Measurements from ENCODE around the gene RPL32. TPM values are rescaled to one million over a fixed set of nuclear protein-coding genes. Genes with fewer than 3 reads are reported as not detected.

RPL32 gene
- total and polyA plus RNA-seq, 7 donors: 920 to 3,640 (median 1,772) TPM

DNA sequence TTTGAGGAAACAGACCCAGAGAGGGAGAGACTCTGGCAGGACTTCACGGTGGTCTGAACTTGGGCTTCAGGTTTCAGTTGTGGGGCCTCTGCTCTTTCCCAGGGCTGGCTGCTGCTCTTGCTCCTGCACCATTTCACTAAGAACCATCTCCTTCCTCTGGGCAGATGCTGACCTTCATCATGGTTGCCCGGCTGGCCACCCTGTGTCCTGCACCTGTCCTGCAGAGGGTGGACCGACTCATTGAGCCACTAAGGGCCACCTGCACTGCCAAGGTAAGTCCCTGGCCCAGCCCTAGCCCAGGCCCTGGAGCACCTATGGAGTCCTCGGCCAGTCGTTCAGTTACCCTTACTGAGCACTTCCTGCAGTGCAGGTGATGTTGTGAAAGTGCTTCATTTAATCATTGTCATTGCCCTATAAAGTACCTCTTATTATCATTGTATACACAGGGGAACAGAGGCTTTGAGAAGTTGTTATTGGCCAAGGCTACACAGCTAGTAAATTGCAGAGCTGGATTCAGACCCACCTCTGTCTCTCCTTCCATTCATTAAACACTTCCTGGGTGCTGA lies 10.0 kb downstream of the RPL32 start:
- H3K4me1 ChIP-seq: no peaks in the 10 kb centered on the region
- peaks cover 32 to 100% (median 56%) of the 10 kb centered on the region in 4 donors for H3K36me3 ChIP-seq
- intact Hi-C loops (cut with DNase I): no loop called here
- H3K4me3 ChIP-seq: no peak overlapping the region
- no peaks in the 10 kb centered on the region for H3K27me3 ChIP-seq
- H3K27ac ChIP-seq: no peak overlapping the region
- DNase-seq: no peak
- H3K9me3 ChIP-seq: no peaks in the 10 kb centered on the region
- WGBS, 2 donors: 59 to 79% methylated on average over 5 of the region's 5 CpGs
- TF ChIP-seq EP300 (IDR thresholded peaks at IDR 0.05) (no peak), POLR2A (IDR thresholded peaks at IDR 0.05) (no peak), POLR2AphosphoS5 (IDR thresholded peaks at IDR 0.05) (no peak)
- TF ChIP-seq, protein P1, sequence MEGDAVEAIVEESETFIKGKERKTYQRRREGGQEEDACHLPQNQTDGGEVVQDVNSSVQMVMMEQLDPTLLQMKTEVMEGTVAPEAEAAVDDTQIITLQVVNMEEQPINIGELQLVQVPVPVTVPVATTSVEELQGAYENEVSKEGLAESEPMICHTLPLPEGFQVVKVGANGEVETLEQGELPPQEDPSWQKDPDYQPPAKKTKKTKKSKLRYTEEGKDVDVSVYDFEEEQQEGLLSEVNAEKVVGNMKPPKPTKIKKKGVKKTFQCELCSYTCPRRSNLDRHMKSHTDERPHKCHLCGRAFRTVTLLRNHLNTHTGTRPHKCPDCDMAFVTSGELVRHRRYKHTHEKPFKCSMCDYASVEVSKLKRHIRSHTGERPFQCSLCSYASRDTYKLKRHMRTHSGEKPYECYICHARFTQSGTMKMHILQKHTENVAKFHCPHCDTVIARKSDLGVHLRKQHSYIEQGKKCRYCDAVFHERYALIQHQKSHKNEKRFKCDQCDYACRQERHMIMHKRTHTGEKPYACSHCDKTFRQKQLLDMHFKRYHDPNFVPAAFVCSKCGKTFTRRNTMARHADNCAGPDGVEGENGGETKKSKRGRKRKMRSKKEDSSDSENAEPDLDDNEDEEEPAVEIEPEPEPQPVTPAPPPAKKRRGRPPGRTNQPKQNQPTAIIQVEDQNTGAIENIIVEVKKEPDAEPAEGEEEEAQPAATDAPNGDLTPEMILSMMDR (IDR thresholded peaks at IDR 0.05): no peak

DNA sequence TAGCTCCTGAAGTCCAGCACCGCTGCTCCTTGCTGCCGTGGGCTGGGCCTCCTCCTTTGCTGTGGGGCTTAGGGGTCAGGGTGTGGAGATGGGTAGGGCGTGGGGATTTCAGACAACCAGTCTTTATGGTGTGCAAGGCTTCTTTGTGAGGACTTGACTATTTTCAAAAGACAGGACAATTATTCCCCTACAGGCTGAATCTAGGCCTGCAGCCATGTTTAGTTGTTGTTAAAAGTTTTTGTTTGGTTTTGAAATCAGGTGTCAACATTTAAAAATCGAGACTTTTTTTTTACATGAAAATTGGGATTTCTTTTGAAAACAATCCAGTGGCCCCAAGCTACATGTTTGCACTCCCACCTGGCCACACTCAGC lies 10.6 kb downstream of the RPL32 start:
- no peaks in the 10 kb centered on the region for H3K4me1 ChIP-seq
- no peaks in the 10 kb centered on the region for H3K9me3 ChIP-seq
- no peak overlapping the region for H3K4me3 ChIP-seq
- H3K36me3 ChIP-seq: peaks cover 33 to 100% (median 54%) of the 10 kb centered on the region in 4 donors
- TF ChIP-seq, protein P1 (IDR thresholded peaks at IDR 0.05): peak in 2 of 4 experiments; percentile 12 to 18
- TF ChIP-seq POLR2AphosphoS5 (IDR thresholded peaks at IDR 0.05) (no peak), EP300 (IDR thresholded peaks at IDR 0.05) (no peak), POLR2A (IDR thresholded peaks at IDR 0.05) (no peak)
- H3K27me3 ChIP-seq: no peaks in the 10 kb centered on the region
- no peak for DNase-seq
- whole genome bisulfite sequencing, 2 donors: 79 to 85% methylated on average over 4 of the region's 4 CpGs
- intact Hi-C loops (cut with DNase I): no loop called here
- H3K27ac ChIP-seq: no peak overlapping the region

DNA sequence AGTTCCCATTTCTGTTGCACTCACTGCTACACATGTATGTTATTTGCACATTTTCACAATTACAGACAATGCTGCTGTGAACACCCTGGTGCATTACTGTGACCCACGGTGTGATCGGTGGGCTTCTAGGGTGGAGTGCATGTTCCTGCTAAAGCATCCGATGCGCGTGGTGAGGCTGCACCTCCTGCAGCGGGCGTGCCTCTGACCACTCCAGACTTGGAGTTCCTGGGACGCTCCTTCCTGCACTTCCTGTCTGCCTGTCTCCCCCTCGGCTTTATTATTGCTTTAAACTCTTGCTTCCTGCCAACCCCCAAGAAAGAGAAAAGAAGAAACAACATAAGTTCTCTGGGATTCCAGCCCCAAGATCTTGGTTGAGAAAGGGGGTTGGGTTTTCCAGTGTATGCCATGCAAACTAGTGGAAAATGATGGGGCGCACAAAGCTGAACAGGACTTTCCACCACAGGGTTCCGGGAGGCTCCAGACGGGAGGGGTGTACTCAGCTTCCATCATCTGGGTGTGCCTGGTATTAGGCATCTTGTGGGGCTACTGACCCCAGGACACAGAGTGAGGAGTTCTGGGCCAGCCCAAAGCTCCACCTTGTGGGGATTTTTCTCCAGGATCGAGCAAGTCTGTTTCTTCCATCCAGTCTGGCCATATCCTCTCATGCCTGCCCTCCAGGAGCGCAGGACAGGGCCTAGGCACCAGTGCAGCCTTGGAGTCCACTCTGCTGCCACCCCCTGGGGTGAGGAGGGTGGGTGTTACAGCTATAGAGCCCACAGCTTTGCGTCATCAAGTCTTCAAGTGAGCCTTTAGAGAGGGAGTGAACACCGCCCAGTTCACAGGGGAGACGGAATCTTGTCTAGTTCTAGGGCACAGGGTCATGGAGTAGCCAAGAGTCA lies 11.2 kb downstream of the RPL32 start:
- Histone ChIP-seq H3K9me3 (no peaks in the 10 kb centered on the region), H3K4me3 (no peak overlapping the region), H3K27me3 (no peaks in the 10 kb centered on the region), H3K27ac (no peak overlapping the region), H3K4me1 (no peaks in the 10 kb centered on the region), H3K36me3 (peaks cover 31 to 100% (median 53%) of the 10 kb centered on the region in 4 donors)
- intact Hi-C loops (cut with DNase I): no loop called here
- no peak for DNase-seq
- 74 to 83% methylated on average over 17 of the region's 17 CpGs for WGBS, 2 donors
- TF ChIP-seq, protein P1 (IDR thresholded peaks at IDR 0.05): no peak
- TF ChIP-seq EP300 (IDR thresholded peaks at IDR 0.05) (no peak), POLR2A (IDR thresholded peaks at IDR 0.05) (no peak), POLR2AphosphoS5 (IDR thresholded peaks at IDR 0.05) (no peak)

DNA sequence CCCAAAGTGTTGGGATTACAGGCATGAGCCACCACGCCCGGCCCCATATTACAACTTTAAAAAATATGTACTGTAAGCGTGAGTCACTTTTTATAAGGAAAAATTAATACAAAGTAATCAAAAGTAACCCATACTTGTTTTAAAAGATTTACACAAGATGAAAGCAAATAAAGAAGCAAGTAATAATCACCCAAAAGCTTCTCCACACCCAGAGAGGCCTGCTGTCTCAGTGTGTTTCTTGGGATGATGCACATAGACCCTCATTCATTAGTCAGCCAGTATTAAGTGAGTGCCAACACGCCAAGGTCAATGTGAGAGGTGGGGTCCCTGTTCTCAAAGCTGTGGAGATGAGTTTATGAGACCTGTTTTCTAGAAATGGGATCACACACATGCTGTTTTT lies 12.0 kb downstream of the RPL32 start:
- 62 to 84% methylated on average over 4 of the region's 4 CpGs for WGBS, 2 donors
- H3K36me3 ChIP-seq: peaks cover 24 to 100% (median 48%) of the 10 kb centered on the region in 4 donors
- no peak overlapping the region for H3K4me3 ChIP-seq

More for the DNA sequence above, 12.0 kb downstream of the RPL32 start:
- no peaks in the 10 kb centered on the region for H3K4me1 ChIP-seq
- H3K27me3 ChIP-seq: no peaks in the 10 kb centered on the region
- no peak overlapping the region for H3K27ac ChIP-seq
- no peak for DNase-seq
- TF ChIP-seq POLR2AphosphoS5 (IDR thresholded peaks at IDR 0.05): no peak
- TF ChIP-seq POLR2A (IDR thresholded peaks at IDR 0.05): no peak
- TF ChIP-seq EP300 (IDR thresholded peaks at IDR 0.05): no peak
- TF ChIP-seq, protein P1 (IDR thresholded peaks at IDR 0.05): no peak
- H3K9me3 ChIP-seq: no peaks in the 10 kb centered on the region
- intact Hi-C loops (cut with DNase I): no loop called here

Measured in sigmoid colon (tissue), 7 donors.